CD4-positive, CD25-positive, alpha-beta regulatory T cell (primary cell): ENCODE measurements around the gene PIK3AP1. TPM values are rescaled to one million over a fixed set of nuclear protein-coding genes. Genes with fewer than 3 reads are reported as not detected.

ENCODE experiments used
- ATAC-seq, 2 donors: fragments of 150-1000 bp; cut with Tn5 transposase; one replicate each; pipeline ENCODE4 v1.10.0; 2021; ENCODE audit warnings: low read depth in 2 of 2, moderate number of reproducible peaks in 2 of 2, moderate library complexity in 1 of 2
- DNase-seq, 3 donors: peaks; one replicate each; pipeline versions ENCODE4 v3.0.0 to v3.0.0-alpha.2; 2012 to 2022; ENCODE audit warnings: mixed read lengths in 1 of 3
- H3K27ac ChIP-seq: one replicate; pipeline ENCODE4 v1.7.0; 2013; ENCODE audit warnings: mild to moderate bottlenecking, low read length; ENCODE audit not compliant: insufficient read depth, poor library complexity, severe bottlenecking
- H3K27me3 ChIP-seq: one replicate; pipeline ENCODE4 v1.7.0; 2013; ENCODE audit warnings: low read length; ENCODE audit not compliant: control insufficient read depth, insufficient read depth
- H3K36me3 ChIP-seq: one replicate; pipeline ENCODE4 v1.7.0; 2013; ENCODE audit warnings: mild to moderate bottlenecking, low read length, moderate library complexity; ENCODE audit not compliant: control insufficient read depth, insufficient read depth
- H3K4me1 ChIP-seq: 2 replicates; pipeline ENCODE4 v1.7.0; 2013; ENCODE audit warnings: mild to moderate bottlenecking, low read length; ENCODE audit not compliant: insufficient read depth, control insufficient read depth, poor library complexity, severe bottlenecking
- H3K4me3 ChIP-seq: one replicate; pipeline ENCODE4 v1.7.0; 2013; ENCODE audit warnings: low read depth, mild to moderate bottlenecking, low read length, moderate library complexity
- H3K9me3 ChIP-seq, 2 experiments: 1 replicate in 1 of 2; 2 replicates in 1 of 2; pipeline ENCODE4 v1.7.0; 2013; ENCODE audit warnings: low read length in 2 of 2, mild to moderate bottlenecking in 1 of 2, moderate library complexity in 1 of 2; ENCODE audit not compliant: control insufficient read depth in 2 of 2
- H3K27ac Mint-ChIP-seq, 3 donors: one replicate each; pipeline ENCODE4 v1.8.0; 2020 to 2022; ENCODE audit warnings: mild to moderate bottlenecking in 3 of 3, mixed read lengths in 3 of 3, moderate library complexity in 2 of 3
- H3K27me3 Mint-ChIP-seq: one replicate; pipeline ENCODE4 v1.8.0; 2022; ENCODE audit warnings: mild to moderate bottlenecking, mixed read lengths
- H3K36me3 Mint-ChIP-seq: one replicate; pipeline ENCODE4 v1.8.0; 2020; ENCODE audit warnings: mixed read lengths
- H3K4me1 Mint-ChIP-seq, 4 donors: one replicate each; pipeline ENCODE4 v1.8.0; 2020 to 2022; ENCODE audit warnings: mixed read lengths in 4 of 4, mild to moderate bottlenecking in 1 of 4
- H3K4me3 Mint-ChIP-seq, 4 donors: one replicate each; pipeline ENCODE4 v1.8.0; 2020 to 2022; ENCODE audit warnings: mild to moderate bottlenecking in 4 of 4, mixed read lengths in 4 of 4, moderate library complexity in 3 of 4
- H3K9me3 Mint-ChIP-seq, 7 donors: one replicate each; pipeline ENCODE4 v1.8.0; 2020 to 2022; ENCODE audit warnings: mixed read lengths in 7 of 7, mild to moderate bottlenecking in 3 of 7, moderate library complexity in 2 of 7
- polyA plus RNA-seq, 4 donors: library from polyadenylated mRNA; unstranded; fragments of 300-500 nt; fragmentation: Illumina TruSeq; gene quantifications; one replicate each; pipeline ENCODE4 v1.2.3, GENCODE V29; 2021
- total RNA-seq: library from RNA; stranded (reverse); gene quantifications from one replicate; pipeline ENCODE4 v1.2.3, GENCODE V29; 2022

Gene PIK3AP1
- total and polyA plus RNA-seq, 5 donors from 2014 or later, result 0.92 to 3.5 (median 1.7) TPM

GRCh38 chr10:96655461-96656197, 64.7 kb downstream of the PIK3AP1 start:
- Histone ChIP-seq H3K4me1 (peaks cover 6% of the 10 kb centered on the region), H3K36me3 (no peaks in the 10 kb centered on the region), H3K27ac (no peak overlapping the region), H3K4me3 (no peak overlapping the region), H3K27me3 (no peaks in the 10 kb centered on the region), H3K9me3 (no peaks in the 10 kb centered on the region)
- H3K4me1 Mint-ChIP-seq, result peaks cover 0 to 16% (median 6%) of the 10 kb centered on the region in 4 donors
- DNase-seq, result no peak
- H3K36me3 Mint-ChIP-seq, result no peaks in the 10 kb centered on the region
- no peak for ATAC-seq
- no peaks in the 10 kb centered on the region for H3K27me3 Mint-ChIP-seq
- H3K4me3 Mint-ChIP-seq, result no peak overlapping the region
- no peak overlapping the region for H3K27ac Mint-ChIP-seq
- peaks cover 0 to 1% (median 0%) of the 10 kb centered on the region in 7 donors for H3K9me3 Mint-ChIP-seq

DNA sequence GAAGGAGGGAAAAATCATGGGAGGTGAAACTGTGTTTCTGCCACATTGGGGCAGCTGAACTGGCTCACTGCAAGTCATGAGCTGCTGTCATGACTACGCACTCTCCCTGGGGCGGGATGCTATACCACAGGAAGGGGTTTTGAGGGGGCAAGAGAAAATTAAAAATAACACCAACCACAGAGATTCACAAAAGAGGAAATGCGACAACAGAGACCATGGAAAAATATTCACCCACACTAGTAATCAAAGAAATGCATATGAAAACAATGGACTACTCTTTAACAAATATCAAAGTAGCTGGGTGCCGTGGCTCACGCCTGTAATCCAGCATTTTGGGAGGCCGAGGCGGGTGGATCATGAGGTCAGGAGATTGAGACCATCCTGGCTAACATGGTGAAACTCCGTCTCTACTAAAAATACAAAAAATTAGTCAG, 68.3 kb downstream of the PIK3AP1 start:
- DNase-seq, result peak in 2 of 3 donors; percentile 1 to 14
- peak overlapping the region in 1 of 4 donors; percentile 49 for H3K4me3 Mint-ChIP-seq
- peak overlapping the region in 1 of 3 donors; percentile 85 for H3K27ac Mint-ChIP-seq
- peak; percentile 41 for ATAC-seq
- H3K36me3 ChIP-seq, result no peaks in the 10 kb centered on the region
- peaks cover 6% of the 10 kb centered on the region for H3K4me1 ChIP-seq
- no peak overlapping the region for H3K4me3 ChIP-seq
- H3K27ac ChIP-seq, result no peak overlapping the region
- H3K36me3 Mint-ChIP-seq, result no peaks in the 10 kb centered on the region
- peaks cover 0 to 20% (median 6%) of the 10 kb centered on the region in 4 donors for H3K4me1 Mint-ChIP-seq
- H3K9me3 ChIP-seq, result no peaks in the 10 kb centered on the region
- H3K27me3 Mint-ChIP-seq, result no peaks in the 10 kb centered on the region
- peaks cover 0 to 1% (median 0%) of the 10 kb centered on the region in 7 donors for H3K9me3 Mint-ChIP-seq
- no peaks in the 10 kb centered on the region for H3K27me3 ChIP-seq

- no peaks in the 10 kb centered on the region for H3K27me3 Mint-ChIP-seq
- Histone ChIP-seq H3K27ac (no peak overlapping the region), H3K36me3 (no peaks in the 10 kb centered on the region), H3K4me3 (no peak overlapping the region), H3K4me1 (peaks cover 6% of the 10 kb centered on the region), H3K9me3 (no peaks in the 10 kb centered on the region), H3K27me3 (no peaks in the 10 kb centered on the region)
- H3K4me1 Mint-ChIP-seq, result peaks cover 0 to 20% (median 9%) of the 10 kb centered on the region in 4 donors
- DNase-seq, result no peak
- no peak for ATAC-seq
- H3K27ac Mint-ChIP-seq, result no peak overlapping the region
- H3K9me3 Mint-ChIP-seq, result peaks cover 0 to 1% (median 0%) of the 10 kb centered on the region in 7 donors
- H3K36me3 Mint-ChIP-seq, result no peaks in the 10 kb centered on the region
- H3K4me3 Mint-ChIP-seq, result no peak overlapping the region
These were observed 69.4 kb downstream of the PIK3AP1 start for GRCh38 chr10:96650958-96651357.

- no peak overlapping the region for H3K4me3 Mint-ChIP-seq
- Histone ChIP-seq H3K27ac (no peak overlapping the region), H3K36me3 (no peaks in the 10 kb centered on the region), H3K4me1 (peaks cover 6% of the 10 kb centered on the region), H3K4me3 (no peak overlapping the region), H3K27me3 (no peaks in the 10 kb centered on the region), H3K9me3 (no peaks in the 10 kb centered on the region)
- H3K27me3 Mint-ChIP-seq, result no peaks in the 10 kb centered on the region
- DNase-seq, result no peak
- ATAC-seq, result no peak
- H3K27ac Mint-ChIP-seq, result peak overlapping the region in 1 of 3 donors; percentile 33
- H3K4me1 Mint-ChIP-seq, result peaks cover 0 to 20% (median 8%) of the 10 kb centered on the region in 4 donors
- no peaks in the 10 kb centered on the region for H3K36me3 Mint-ChIP-seq
- H3K9me3 Mint-ChIP-seq, result no peaks in the 10 kb centered on the region
These were observed 72.0 kb downstream of the PIK3AP1 start for GRCh38 chr10:96648297-96648696.

GRCh38 chr10:96647466-96647865, 72.8 kb downstream of the PIK3AP1 start:
- Mint-ChIP-seq H3K36me3 (no peaks in the 10 kb centered on the region), H3K4me1 (peaks cover 0 to 20% (median 8%) of the 10 kb centered on the region in 4 donors), H3K27me3 (no peaks in the 10 kb centered on the region), H3K9me3 (no peaks in the 10 kb centered on the region), H3K27ac (peak overlapping the region in 1 of 3 donors; percentile 10), H3K4me3 (no peak overlapping the region)
- peaks cover 6% of the 10 kb centered on the region for H3K4me1 ChIP-seq
- no peak overlapping the region for H3K4me3 ChIP-seq
- DNase-seq, result no peak
- no peaks in the 10 kb centered on the region for H3K36me3 ChIP-seq
- H3K27me3 ChIP-seq, result no peaks in the 10 kb centered on the region
- H3K9me3 ChIP-seq, result no peaks in the 10 kb centered on the region
- no peak for ATAC-seq
- H3K27ac ChIP-seq, result no peak overlapping the region

DNA sequence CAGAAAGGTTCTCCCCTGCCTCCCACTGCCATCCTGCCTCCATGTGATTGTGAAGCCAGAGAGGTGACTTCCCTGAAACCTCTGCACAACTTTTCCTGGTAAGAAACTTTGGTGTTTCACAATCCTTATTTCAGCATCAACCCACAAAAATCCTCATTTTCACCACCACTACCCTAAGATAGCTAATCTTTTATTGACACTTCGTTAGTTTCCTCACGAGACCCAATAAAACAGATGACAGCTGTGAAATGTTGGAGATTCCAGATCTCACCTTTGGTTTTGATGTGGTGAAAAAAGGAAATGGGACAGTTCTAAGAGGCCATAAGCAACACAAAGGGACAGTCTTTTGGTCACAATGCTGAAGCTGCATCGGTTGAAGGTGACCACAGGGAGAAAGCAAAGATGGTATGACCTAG, 73.6 kb downstream of the PIK3AP1 start:
- Histone ChIP-seq H3K4me1 (peaks cover 3% of the 10 kb centered on the region), H3K36me3 (no peaks in the 10 kb centered on the region), H3K9me3 (no peaks in the 10 kb centered on the region), H3K27me3 (no peaks in the 10 kb centered on the region), H3K27ac (no peak overlapping the region), H3K4me3 (no peak overlapping the region)
- Mint-ChIP-seq H3K4me1 (peaks cover 0 to 15% (median 5%) of the 10 kb centered on the region in 4 donors), H3K27me3 (no peaks in the 10 kb centered on the region), H3K27ac (peak overlapping the region in 2 of 3 donors; percentile 10 to 64), H3K36me3 (no peaks in the 10 kb centered on the region), H3K4me3 (no peak overlapping the region), H3K9me3 (no peaks in the 10 kb centered on the region)
- ATAC-seq, result no peak
- DNase-seq, result no peak

GRCh38 chr10:96646301-96646700, 74.0 kb downstream of the PIK3AP1 start:
- Histone ChIP-seq H3K4me1 (no peaks in the 10 kb centered on the region), H3K36me3 (no peaks in the 10 kb centered on the region), H3K27ac (no peak overlapping the region), H3K27me3 (no peaks in the 10 kb centered on the region), H3K4me3 (no peak overlapping the region), H3K9me3 (no peaks in the 10 kb centered on the region)
- no peaks in the 10 kb centered on the region for H3K27me3 Mint-ChIP-seq
- no peak overlapping the region for H3K4me3 Mint-ChIP-seq
- DNase-seq (no peak), ATAC-seq (no peak)
- H3K4me1 Mint-ChIP-seq, result peaks cover 0 to 10% (median 3%) of the 10 kb centered on the region in 4 donors
- H3K36me3 Mint-ChIP-seq, result no peaks in the 10 kb centered on the region
- H3K27ac Mint-ChIP-seq, result no peak overlapping the region
- H3K9me3 Mint-ChIP-seq, result no peaks in the 10 kb centered on the region
